Measurements from ENCODE around the gene GPR183. TPM values are rescaled to one million over a fixed set of nuclear protein-coding genes. Genes with fewer than 3 reads are reported as not detected.
A peak's percentile ranks its signal among the peaks of the same experiment; 100 is the strongest.

GPR183 gene
- total RNA-seq, 2 experiments from 2014 or later = 8.6 to 10.0 TPM

DNA sequence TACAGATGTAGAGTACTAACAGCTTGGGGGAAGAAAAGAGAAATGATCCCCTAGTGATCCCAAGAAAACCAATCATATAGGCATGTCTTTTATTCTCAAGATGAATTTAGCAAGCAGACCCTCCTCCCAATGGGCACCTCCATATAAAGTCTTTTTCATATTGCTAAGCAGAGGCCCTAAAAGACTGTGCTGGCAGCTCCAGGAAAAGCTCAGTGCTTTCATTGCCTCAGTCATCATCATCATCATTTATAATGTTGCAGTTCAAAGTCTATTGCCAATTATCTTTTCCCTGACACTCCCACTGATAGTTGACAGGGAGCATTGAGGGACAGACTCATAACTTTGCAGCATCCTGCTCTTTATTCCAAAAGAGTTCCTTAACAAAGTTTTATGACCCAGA, 13.0 kb downstream of the GPR183 start:
- peaks cover 76% of the 10 kb centered on the region for H3K4me1 Mint-ChIP-seq (ENCODE audit: low read depth)
- TF ChIP-seq, protein P1, sequence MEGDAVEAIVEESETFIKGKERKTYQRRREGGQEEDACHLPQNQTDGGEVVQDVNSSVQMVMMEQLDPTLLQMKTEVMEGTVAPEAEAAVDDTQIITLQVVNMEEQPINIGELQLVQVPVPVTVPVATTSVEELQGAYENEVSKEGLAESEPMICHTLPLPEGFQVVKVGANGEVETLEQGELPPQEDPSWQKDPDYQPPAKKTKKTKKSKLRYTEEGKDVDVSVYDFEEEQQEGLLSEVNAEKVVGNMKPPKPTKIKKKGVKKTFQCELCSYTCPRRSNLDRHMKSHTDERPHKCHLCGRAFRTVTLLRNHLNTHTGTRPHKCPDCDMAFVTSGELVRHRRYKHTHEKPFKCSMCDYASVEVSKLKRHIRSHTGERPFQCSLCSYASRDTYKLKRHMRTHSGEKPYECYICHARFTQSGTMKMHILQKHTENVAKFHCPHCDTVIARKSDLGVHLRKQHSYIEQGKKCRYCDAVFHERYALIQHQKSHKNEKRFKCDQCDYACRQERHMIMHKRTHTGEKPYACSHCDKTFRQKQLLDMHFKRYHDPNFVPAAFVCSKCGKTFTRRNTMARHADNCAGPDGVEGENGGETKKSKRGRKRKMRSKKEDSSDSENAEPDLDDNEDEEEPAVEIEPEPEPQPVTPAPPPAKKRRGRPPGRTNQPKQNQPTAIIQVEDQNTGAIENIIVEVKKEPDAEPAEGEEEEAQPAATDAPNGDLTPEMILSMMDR (IDR thresholded peaks at IDR 0.05) = no peak
- intact Hi-C loops (cut with micrococcal nuclease) = no loop called here
- H3K27me3 Mint-ChIP-seq = no peaks in the 10 kb centered on the region
- POLR2A ChIA-PET = interaction anchor here (1.1 to 1.4 kb wide), 2 partner anchors 13 to 89 kb away, joined by 3 to 5 read pairs; partner anchors contain the start of gene GPR183
- CTCF ChIA-PET = interaction anchor here (0.8 to 1.6 kb wide), 3 partner anchors 28 to 142 kb away, joined by 3 to 6 read pairs (median 3); no protein-coding TSS in a partner anchor
- ATAC-seq (no peak), DNase-seq (no peak)
- H3K4me3 Mint-ChIP-seq = no peak overlapping the region
- no peak overlapping the region for H3K27ac Mint-ChIP-seq
- peaks cover 60% of the 10 kb centered on the region for H3K36me3 Mint-ChIP-seq (ENCODE audit: low read depth)
- H3K9me3 Mint-ChIP-seq = no peaks in the 10 kb centered on the region

DNA sequence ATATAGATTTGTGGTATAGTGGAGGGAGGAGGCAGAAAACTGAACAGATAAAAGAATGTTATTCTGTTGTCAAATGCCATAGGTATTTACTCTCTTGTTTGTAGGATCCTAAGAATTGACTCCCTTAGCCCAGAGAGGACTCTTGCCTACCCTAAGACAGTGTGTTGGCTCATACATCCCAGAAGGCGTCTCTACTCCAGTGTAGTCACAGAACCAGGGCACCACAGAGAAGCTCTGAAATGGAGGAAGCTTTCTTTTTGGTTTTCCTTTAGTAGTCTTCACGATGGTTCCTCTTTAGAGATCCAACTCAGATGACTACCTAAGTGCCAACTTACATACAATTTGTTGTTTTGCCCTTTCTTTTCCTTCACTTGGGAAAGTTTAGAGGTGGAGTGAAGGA, 14.0 kb downstream of the GPR183 start:
- H3K9me3 Mint-ChIP-seq = no peaks in the 10 kb centered on the region
- no peak overlapping the region for H3K4me3 Mint-ChIP-seq
- POLR2A ChIA-PET = interaction anchor here (0.8 to 1.3 kb wide), 3 partner anchors 11 to 59 kb away, joined by 3 read pairs; partner anchors contain the start of gene GPR183
- peaks cover 66% of the 10 kb centered on the region for H3K36me3 Mint-ChIP-seq (ENCODE audit: low read depth)
- ATAC-seq (no peak), DNase-seq (no peak)
- peaks cover 77% of the 10 kb centered on the region for H3K4me1 Mint-ChIP-seq (ENCODE audit: low read depth)
- H3K27ac Mint-ChIP-seq = peak overlapping the region; percentile 36
- no peaks in the 10 kb centered on the region for H3K27me3 Mint-ChIP-seq
- TF ChIP-seq, protein P1 (IDR thresholded peaks at IDR 0.05) = no peak
- intact Hi-C loops (cut with micrococcal nuclease) = no loop called here
- CTCF ChIA-PET = interaction anchor here (1.0 to 3.0 kb wide), 2 partner anchors 23 to 144 kb away, joined by 3 to 10 read pairs; no protein-coding TSS in a partner anchor

DNA sequence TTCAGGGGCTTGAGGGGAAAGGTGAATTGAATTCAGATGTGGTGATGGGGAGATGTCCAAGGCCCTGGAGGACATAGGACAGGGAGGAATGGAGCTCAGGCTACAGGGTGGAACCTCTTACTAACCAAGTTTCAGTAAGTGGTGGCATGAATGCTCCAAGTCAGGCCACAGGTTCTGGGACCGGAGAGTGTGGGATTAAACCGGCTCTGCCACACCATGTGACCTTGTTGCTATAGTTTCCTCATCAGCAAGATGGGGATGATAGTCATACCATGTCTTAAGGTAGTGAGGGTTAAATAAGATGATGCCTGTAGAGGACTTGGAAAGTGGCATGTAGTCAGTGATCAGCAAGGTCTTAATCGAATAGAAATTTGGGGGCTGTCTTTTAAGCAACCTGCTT, 16.3 kb downstream of the GPR183 start:
- POLR2A ChIA-PET = interaction anchor here (1.3 kb wide), 1 partner anchor 24 kb away, joined by 4 read pairs; no protein-coding TSS in a partner anchor
- H3K27ac Mint-ChIP-seq = peak overlapping the region; percentile 27
- H3K9me3 Mint-ChIP-seq = no peaks in the 10 kb centered on the region
- H3K27me3 Mint-ChIP-seq = no peaks in the 10 kb centered on the region
- peaks cover 76% of the 10 kb centered on the region for H3K4me1 Mint-ChIP-seq (ENCODE audit: low read depth)
- DNase-seq (no peak), ATAC-seq (no peak)
- CTCF ChIA-PET = interaction anchor here (1.0 to 3.0 kb wide), 2 partner anchors 21 to 98 kb away, joined by 3 to 10 read pairs; no protein-coding TSS in a partner anchor
- intact Hi-C loops (cut with micrococcal nuclease) = no loop called here
- TF ChIP-seq, protein P1 (IDR thresholded peaks at IDR 0.05) = no peak
- no peak overlapping the region for H3K4me3 Mint-ChIP-seq
- peaks cover 60% of the 10 kb centered on the region for H3K36me3 Mint-ChIP-seq (ENCODE audit: low read depth)

DNA sequence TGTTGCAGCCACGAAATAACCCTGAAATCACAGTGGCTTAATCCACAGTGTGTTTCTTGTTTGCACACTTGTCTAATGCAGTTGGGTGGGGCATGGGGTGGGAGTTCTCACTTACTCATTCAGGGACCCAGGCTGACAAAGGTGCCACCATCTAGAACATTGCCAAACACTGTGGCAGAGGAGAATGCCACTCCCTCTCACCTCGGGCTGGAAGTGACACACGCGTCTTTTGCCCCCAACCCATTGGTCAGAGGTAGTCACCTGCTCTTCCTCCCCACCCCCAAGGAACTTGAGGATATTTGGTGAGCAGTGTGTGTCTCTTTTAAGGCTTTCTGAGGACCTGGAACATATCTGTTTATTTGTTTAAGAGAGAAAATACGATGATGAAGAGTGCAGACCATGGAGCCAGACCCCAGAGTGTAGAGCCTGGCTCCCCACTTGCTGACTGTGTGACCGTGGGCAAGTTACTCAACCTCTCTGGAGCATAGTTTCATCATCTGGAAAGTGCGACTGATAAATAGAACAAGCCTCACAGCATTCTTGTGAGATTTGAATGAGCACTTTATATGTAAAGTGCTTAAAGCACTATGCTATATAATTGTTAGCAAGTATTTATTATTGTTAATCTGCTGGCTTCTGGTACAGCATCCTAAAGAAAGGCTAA, 17.4 kb downstream of the GPR183 start:
- ATAC-seq = peak; percentile 75
- intact Hi-C loops (cut with micrococcal nuclease) = loop anchor here (5.0 to 10.0 kb wide), 2 partner anchors 32 to 215 kb away; partner anchors contain the start of gene TM9SF2
- Mint-ChIP-seq H3K4me3 (no peak overlapping the region), H3K27me3 (no peaks in the 10 kb centered on the region), H3K4me1 (ENCODE audit: low read depth) (peaks cover 75% of the 10 kb centered on the region), H3K36me3 (ENCODE audit: low read depth) (peaks cover 50% of the 10 kb centered on the region), H3K9me3 (no peaks in the 10 kb centered on the region), H3K27ac (peak overlapping the region; percentile 85)
- DNase-seq = peak; percentile 79
- ChIA-PET POLR2A (no interaction called here), CTCF (no interaction called here)
- TF ChIP-seq, protein P1 (IDR thresholded peaks at IDR 0.05) = no peak

DNA sequence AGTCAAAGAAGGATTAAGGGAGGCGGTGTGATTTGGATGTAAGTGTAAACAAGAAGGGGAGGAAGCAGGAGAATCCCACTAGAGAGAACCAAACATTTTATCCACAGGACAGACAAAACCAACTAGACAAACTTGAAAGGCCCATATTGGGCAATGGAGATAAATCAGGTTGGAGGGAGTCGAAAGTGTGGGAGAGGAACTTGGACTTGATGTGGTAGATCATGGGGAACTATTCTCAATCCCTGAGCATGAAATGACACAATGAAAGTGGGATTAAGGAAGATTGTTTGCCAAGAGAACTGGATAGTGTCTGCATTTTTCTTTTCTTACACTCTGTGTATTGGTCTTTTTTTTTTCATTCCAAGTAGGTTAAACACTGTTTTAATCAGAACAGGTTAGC, 17.9 kb downstream of the GPR183 start:
- ATAC-seq (no peak), DNase-seq (no peak)
- POLR2A ChIA-PET = interaction anchor here (0.9 to 1.5 kb wide), 3 partner anchors 14 to 88 kb away, joined by 3 to 4 read pairs (median 3); partner anchors contain the start of gene UBAC2
- intact Hi-C loops (cut with micrococcal nuclease) = loop anchor here (5.0 to 10.0 kb wide), 2 partner anchors 33 to 216 kb away; partner anchors contain the start of gene TM9SF2
- H3K36me3 Mint-ChIP-seq (ENCODE audit: low read depth) = peaks cover 48% of the 10 kb centered on the region
- CTCF ChIA-PET = interaction anchor here (1.0 to 1.6 kb wide), 5 partner anchors 9 to 145 kb away, joined by 3 to 7 read pairs (median 5); partner anchors contain the start of gene GPR183
- H3K4me1 Mint-ChIP-seq (ENCODE audit: low read depth) = peaks cover 78% of the 10 kb centered on the region
- H3K4me3 Mint-ChIP-seq = no peak overlapping the region
- TF ChIP-seq, protein P1 (IDR thresholded peaks at IDR 0.05) = no peak
- H3K27me3 Mint-ChIP-seq = no peaks in the 10 kb centered on the region
- H3K27ac Mint-ChIP-seq = peak overlapping the region; percentile 85
- no peaks in the 10 kb centered on the region for H3K9me3 Mint-ChIP-seq
